HG03097 (cell line): ENCODE measurements around the gene CCSER1.

Experiments
- ATAC-seq: cut with Tn5 transposase; IDR thresholded peaks from one replicate; pipeline ENCODE4 v1.9.1; 2021; ENCODE audit not compliant: unreplicated experiment, low FRiP score

Gene CCSER1

GRCh38 chr4:90127706-90128345 lies 632 bp downstream of the CCSER1 start:
- peak; percentile 18 for ATAC-seq

- no peak for ATAC-seq
These were observed 1.8 kb downstream of the CCSER1 start for GRCh38 chr4:90128961-90129495.

GRCh38 chr4:90130076-90130475 lies 2.9 kb downstream of the CCSER1 start:
- ATAC-seq: no peak

- no peak for ATAC-seq
These were observed 10.4 kb downstream of the CCSER1 start for GRCh38 chr4:90137555-90137954.

GRCh38 chr4:90142081-90142480 lies 14.9 kb downstream of the CCSER1 start:
- ATAC-seq: no peak

- no peak for ATAC-seq
These were observed 18.1 kb downstream of the CCSER1 start for GRCh38 chr4:90145319-90145718.

- no peak for ATAC-seq
These were observed 19.1 kb downstream of the CCSER1 start for GRCh38 chr4:90146306-90146705.

- ATAC-seq: no peak
These were observed 21.5 kb downstream of the CCSER1 start for GRCh38 chr4:90148574-90149148.

- ATAC-seq: no peak
These were observed 24.8 kb downstream of the CCSER1 start for GRCh38 chr4:90152024-90152423.

GRCh38 chr4:90159193-90159592 lies 32.0 kb downstream of the CCSER1 start:
- no peak for ATAC-seq

GRCh38 chr4:90160044-90160443 lies 32.9 kb downstream of the CCSER1 start:
- no peak for ATAC-seq

GRCh38 chr4:90162566-90162965 lies 35.4 kb downstream of the CCSER1 start:
- ATAC-seq: no peak

- no peak for ATAC-seq
These were observed 36.7 kb downstream of the CCSER1 start for GRCh38 chr4:90163872-90164271.

- ATAC-seq: no peak
These were observed 38.7 kb downstream of the CCSER1 start for GRCh38 chr4:90165883-90166282.

GRCh38 chr4:90171491-90171890 lies 44.3 kb downstream of the CCSER1 start:
- ATAC-seq: no peak

- no peak for ATAC-seq
These were observed 47.4 kb downstream of the CCSER1 start for GRCh38 chr4:90174621-90175023.

GRCh38 chr4:90181644-90182043 lies 54.5 kb downstream of the CCSER1 start:
- no peak for ATAC-seq

GRCh38 chr4:90183254-90183653 lies 56.1 kb downstream of the CCSER1 start:
- ATAC-seq: no peak

GRCh38 chr4:90184560-90184959 lies 57.4 kb downstream of the CCSER1 start:
- ATAC-seq: no peak

GRCh38 chr4:90185416-90185815 lies 58.2 kb downstream of the CCSER1 start:
- no peak for ATAC-seq

GRCh38 chr4:90186229-90186628 lies 59.0 kb downstream of the CCSER1 start:
- no peak for ATAC-seq

- ATAC-seq: no peak
These were observed 60.1 kb downstream of the CCSER1 start for GRCh38 chr4:90187148-90187884.
